IMR-90 (cell line): Measurements from ENCODE around the gene SEC14L6. TPM values are rescaled to one million over a fixed set of nuclear protein-coding genes. Genes with fewer than 3 reads are reported as not detected.
"Not testable (repeated sequence)": the region's sequence is repeated elsewhere in the genome, so short reads cannot be mapped to it uniquely, and the experiment has no call there.

Source experiments
- ATAC-seq: fragments of 200-7000 bp; cut with Tn5 transposase; 2 replicates; pipeline ENCODE4 v1.9.1; 2020; ENCODE audit warnings: low read depth, mild to moderate bottlenecking, moderate library complexity
- BruUV-seq: library from RNA; stranded (reverse); fragments of 400-500 nt; replicated peaks from 2 replicates; lab custom pipeline; 2021; lab: Mats Ljungman, UMichigan
- CTCF ChIA-PET: fragments of 300-600 bp; formaldehyde crosslinking; extraction: SDS; loops from one replicate; lab custom pipeline; 2021; ENCODE audit warnings: antibody characterized with exemption; lab: Yijun Ruan, JAX
- POLR2A ChIA-PET: fragments of 300-600 bp; sonication (Branson Sonifier 250); formaldehyde crosslinking; loops from one replicate; lab custom pipeline; 2022; ENCODE audit warnings: antibody characterized with exemption; ENCODE audit not compliant: unreplicated experiment; lab: Charles Lee
- DNase-seq: peaks from one replicate; pipeline ENCODE4 v3.0.0; 2013
- H2AFZ ChIP-seq: replicated peaks from 2 replicates; pipeline ENCODE3; 2013; ENCODE audit warnings: low read length, mild to moderate bottlenecking; ENCODE audit not compliant: poor library complexity
- H2AK5ac ChIP-seq: 2 replicates; pipeline ENCODE4 v1.6.1; 2013; ENCODE audit warnings: low read depth, low read length, inconsistent platforms
- H2AK9ac ChIP-seq: replicated peaks from 2 replicates; pipeline ENCODE3; 2013; ENCODE audit warnings: mild to moderate bottlenecking, low read depth, low read length, moderate library complexity; ENCODE audit not compliant: poor library complexity
- H2BK120ac ChIP-seq: 2 replicates; pipeline ENCODE4 v1.6.1; 2013; ENCODE audit warnings: low read depth, low read length, inconsistent platforms
- H2BK15ac ChIP-seq: 3 replicates; pipeline ENCODE4 v1.6.1; 2013; ENCODE audit warnings: low read depth, low read length, inconsistent platforms
- H2BK20ac ChIP-seq: 2 replicates; pipeline ENCODE4 v1.6.1; 2013; ENCODE audit warnings: low read depth, mild to moderate bottlenecking, inconsistent platforms, low read length, moderate library complexity
- H2BK5ac ChIP-seq: 2 replicates; pipeline ENCODE4 v1.6.1; 2013; ENCODE audit warnings: mild to moderate bottlenecking, low read depth, low read length, inconsistent platforms; ENCODE audit not compliant: poor library complexity, severe bottlenecking
- H3K14ac ChIP-seq: replicated peaks from 2 replicates; pipeline ENCODE4 v1.6.1; 2013; ENCODE audit warnings: low read depth, low read length, inconsistent platforms
- H3K18ac ChIP-seq: 2 replicates; pipeline ENCODE4 v1.6.1; 2013; ENCODE audit warnings: low read depth, low read length, control low read depth
- H3K23ac ChIP-seq: 2 replicates; pipeline ENCODE4 v1.6.1; 2013; ENCODE audit warnings: low read depth, low read length, inconsistent platforms
- H3K27ac ChIP-seq: 2 replicates; pipeline ENCODE4 v1.5.1; 2013; ENCODE audit warnings: mild to moderate bottlenecking, control low read depth, low read length; ENCODE audit not compliant: insufficient read depth
- H3K27me3 ChIP-seq: 2 replicates; pipeline ENCODE4 v1.6.1; 2013; ENCODE audit warnings: low read length; ENCODE audit not compliant: control insufficient read depth, insufficient read depth
- H3K36me3 ChIP-seq: 2 replicates; pipeline ENCODE4 v1.6.1; 2013; ENCODE audit warnings: low read length, mixed read lengths; ENCODE audit not compliant: control insufficient read depth, insufficient read depth
- H3K4ac ChIP-seq: 2 replicates; pipeline ENCODE4 v1.6.1; 2013; ENCODE audit warnings: low read depth, low read length, inconsistent platforms
- H3K4me1 ChIP-seq: 2 replicates; pipeline ENCODE4 v1.6.1; 2013; ENCODE audit warnings: low read length, mixed read lengths; ENCODE audit not compliant: control insufficient read depth, insufficient read depth
- H3K4me2 ChIP-seq: 2 replicates; pipeline ENCODE4 v1.6.1; 2013; ENCODE audit warnings: low read depth, mild to moderate bottlenecking, control low read depth, low read length, moderate library complexity
- H3K4me3 ChIP-seq: 2 replicates; pipeline ENCODE4 v1.5.1; 2013; ENCODE audit warnings: low read depth, mild to moderate bottlenecking, control low read depth, low read length, moderate library complexity; ENCODE audit not compliant: insufficient read depth
- H3K56ac ChIP-seq: 2 replicates; pipeline ENCODE4 v1.6.1; 2013; ENCODE audit warnings: low read length, inconsistent platforms; ENCODE audit not compliant: insufficient read depth; ENCODE audit errors: extremely low read depth
- H3K79me1 ChIP-seq, 2 experiments: 2 replicates each; pipeline ENCODE4 v1.6.1; 2013; ENCODE audit warnings: low read length in 2 of 2, inconsistent platforms in 1 of 2, low read depth in 1 of 2
- H3K9ac ChIP-seq: 2 replicates; pipeline ENCODE4 v1.6.1; 2013; ENCODE audit warnings: low read depth, low read length, control low read depth
- H3K9me1 ChIP-seq: 2 replicates; pipeline ENCODE4 v1.6.1; 2013; ENCODE audit warnings: low read length, inconsistent platforms; ENCODE audit not compliant: insufficient read depth
- H3K9me3 ChIP-seq: 2 replicates; pipeline ENCODE4 v1.6.1; 2013; ENCODE audit warnings: low read length; ENCODE audit not compliant: control insufficient read depth, insufficient read depth
- H4K20me1 ChIP-seq: 2 replicates; pipeline ENCODE4 v1.6.1; 2013; ENCODE audit warnings: low read length, inconsistent platforms; ENCODE audit not compliant: insufficient read depth
- H4K5ac ChIP-seq: 2 replicates; pipeline ENCODE4 v1.6.1; 2013; ENCODE audit warnings: mild to moderate bottlenecking, low read depth, low read length, control low read depth
- H4K8ac ChIP-seq, 2 experiments: 2 replicates each; pipeline ENCODE4 v1.6.1; 2013; ENCODE audit warnings: low read depth in 2 of 2, low read length in 2 of 2, control low read depth in 1 of 2, inconsistent platforms in 1 of 2
- H4K91ac ChIP-seq: 2 replicates; pipeline ENCODE4 v1.6.1; 2013; ENCODE audit warnings: low read depth, low read length, inconsistent platforms; ENCODE audit not compliant: insufficient read depth
- WGBS, 2 experiments: methylation state at CpG; one replicate each; pipeline versions ENCODE4 v1.1.5 to v1.1.7; 2013; ENCODE audit warnings: missing lambda C conversion rate in 2 of 2; ENCODE audit not compliant: insufficient read length in 1 of 2; ENCODE audit errors: extremely low coverage in 2 of 2; 5-methylcytosine and 5-hydroxymethylcytosine counted together
- dilution Hi-C: fragments of 300-500 bp; cut with HindIII; formaldehyde crosslinking; loops from one replicate; pipeline ENCODE4 v1.14.3; 2018; ENCODE audit warnings: low sequenced_read_pairs; ENCODE audit not compliant: unreplicated experiment
- in situ Hi-C: fragments of 300-500 bp; cut with MboI; formaldehyde crosslinking; loops from 3 replicates; pipeline ENCODE4 v1.14.3; 2019; ENCODE audit warnings: low sequenced_read_pairs, inconsistent platforms, mixed read lengths
- intact Hi-C: fragments of 100-400 bp; cut with micrococcal nuclease; formaldehyde crosslinking; loops from 2 replicates; pipeline ENCODE4 v1.10.0; 2022
- polyA plus RNA-seq, 3 experiments: library from polyadenylated mRNA; depleted of rRNA; stranded (reverse); fragments of >200 nt; gene quantifications; 2 replicates each; pipeline ENCODE4 v1.2.3, GENCODE V29; 2012; ENCODE audit warnings: low replicate concordance in 1 of 3
- total RNA-seq: library from RNA; depleted of rRNA; stranded (reverse); fragments of >200 nt; gene quantifications from 2 replicates; pipeline ENCODE4 v1.2.3, GENCODE V29; 2012

Gene SEC14L6
- total and polyA plus RNA-seq, 2 of the 4 experiments (the other 2 are of a cell fraction) = 0.09 TPM; not detected in 1

DNA sequence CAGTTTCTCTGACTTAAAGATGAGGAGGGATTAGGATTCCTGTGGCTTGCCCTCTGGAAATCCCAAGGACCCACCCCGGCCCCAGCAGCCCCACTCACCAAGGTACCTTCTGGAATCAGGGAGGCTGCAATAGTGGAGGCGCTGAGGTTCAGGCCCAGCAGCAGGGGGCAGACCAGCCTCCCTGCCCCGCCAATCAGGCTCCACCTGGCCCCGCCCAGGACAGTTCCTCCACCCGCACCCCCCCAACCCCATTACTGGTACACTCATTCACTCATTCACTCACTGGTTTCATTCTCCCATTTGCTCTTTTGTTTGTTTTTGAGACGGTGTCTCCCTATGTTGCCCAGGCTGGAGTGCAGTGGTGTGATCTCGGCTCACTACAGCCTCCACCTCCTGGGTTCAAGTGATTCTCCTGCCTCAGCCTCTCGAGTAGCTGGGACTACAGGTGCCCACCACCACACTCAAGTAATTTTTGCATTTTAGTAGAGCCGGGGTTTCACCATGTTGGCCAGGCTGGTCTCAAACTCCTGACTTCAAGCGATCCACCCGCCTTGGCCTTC is 14.2 kb upstream of the SEC14L6 start:
- H3K4me2 ChIP-seq, H3K9me1 ChIP-seq, H3K56ac ChIP-seq, DNase-seq, H2BK5ac ChIP-seq, H3K4me3 ChIP-seq, dilution Hi-C loops, H4K5ac ChIP-seq, H4K20me1 ChIP-seq, H3K14ac ChIP-seq, H4K8ac ChIP-seq, H2BK15ac ChIP-seq, H3K27ac ChIP-seq, H3K4me1 ChIP-seq, H3K36me3 ChIP-seq, H2AFZ ChIP-seq, POLR2A ChIA-PET, CTCF ChIA-PET, H2AK9ac ChIP-seq, H3K23ac ChIP-seq, H3K9me3 ChIP-seq, H3K4ac ChIP-seq, ATAC-seq, H2BK120ac ChIP-seq, H3K18ac ChIP-seq, in situ Hi-C loops, H2AK5ac ChIP-seq, H2BK20ac ChIP-seq, H4K91ac ChIP-seq, BruUV-seq, H3K79me1 ChIP-seq, intact Hi-C loops, H3K9ac ChIP-seq: not testable (repeated sequence)
- WGBS, 2 experiments = 66% methylated on average over 6 of the region's 11 CpGs; no CpG with 5 or more reads in 1 of the 2 experiments
- H3K27me3 ChIP-seq = peaks cover 29% of the 10 kb centered on the region
